Left lung (tissue), 14 donors: ENCODE measurements around the gene PDZD8. TPM values are rescaled to one million over a fixed set of nuclear protein-coding genes. Genes with fewer than 3 reads are reported as not detected.

ENCODE experiments used
- ATAC-seq: fragments of 200-7000 bp; cut with Tn5 transposase; one replicate; pipeline ENCODE4 v1.9.1; 2020; ENCODE audit warnings: moderate library complexity
- DNase-seq, 4 donors: peaks; one replicate each; pipeline ENCODE4 v3.0.0-alpha.2; 2013 to 2020
- H3K27ac ChIP-seq, 2 donors: fragments of 200-600 bp; sonication (generic) in 1 of 2; one replicate each; pipeline versions ENCODE4 v1.5.0 to v1.8.0; 2020 to 2021
- H3K27me3 ChIP-seq, 2 donors: fragments of 200-600 bp; sonication (generic) in 1 of 2; one replicate each; pipeline versions ENCODE4 v1.5.0 to v1.8.0; 2020 to 2021
- H3K36me3 ChIP-seq, 2 donors: fragments of 200-600 bp; sonication (generic) in 1 of 2; one replicate each; pipeline versions ENCODE4 v1.5.0 to v1.8.0; 2020 to 2021
- H3K4me1 ChIP-seq, 2 donors: fragments of 200-600 bp; one replicate each; pipeline ENCODE4 v1.8.0; 2021
- H3K4me3 ChIP-seq, 2 donors: fragments of 200-600 bp; sonication (generic) in 1 of 2; one replicate each; pipeline versions ENCODE4 v1.5.0 to v1.8.0; 2020 to 2021; ENCODE audit warnings: mild to moderate bottlenecking in 1 of 2
- H3K9me3 ChIP-seq, 2 donors: fragments of 200-600 bp; sonication (generic) in 1 of 2; one replicate each; pipeline versions ENCODE4 v1.5.0 to v1.8.0; 2020 to 2021
- CTCF ChIP-seq, 2 donors: fragments of 200-600 bp; sonication (generic) in 1 of 2; IDR thresholded peaks; one replicate each; pipeline versions ENCODE4 v1.5.0 to v1.8.0; 2021; ENCODE audit warnings: antibody characterized with exemption in 2 of 2
- intact Hi-C, 2 donors: fragments of 100-400 bp; cut with DNase I; formaldehyde crosslinking; loops; one replicate each; pipeline versions ENCODE4 v1.11.2 to v1.14.2; 2022
- long read RNA-seq, 12 donors: library from polyadenylated mRNA in 2 of 12; unstranded in 2 of 12; transcript quantifications; one replicate each; pipeline ENCODE4 v2.0.0 and lab custom pipeline, GENCODE V29; 2019 to 2026
- polyA plus RNA-seq, 6 donors: library from polyadenylated mRNA; unstranded; fragments of 120-200 nt; gene quantifications; one replicate each; pipeline ENCODE4 v1.2.1, GENCODE V29; 2013; ENCODE audit not compliant: insufficient read length in 6 of 6
- total RNA-seq, 2 donors: library from RNA; stranded (reverse); fragmentation: NEBNext Ultra II Directional; extraction: Animal tissue kit (Norgen Biotek cat#: 25700); gene quantifications; one replicate each; pipeline ENCODE4 v1.2.1, GENCODE V29; 2021
- donor health status: DM: no; HTN: yes; CAD: no.
- donor health status: DM: no; HTN: no; CAD: no.

PDZD8 gene
- total RNA-seq (10 to 100 TPM; 32.4 to 38.2 TPM), polyA plus RNA-seq (10 to 100 TPM; 24.2 to 35.4 (median 29.4) TPM)
- long read RNA-seq, donor 1, full-length matches to known transcripts = 12 of 24 reads
- long read RNA-seq, donor 1, partial matches to known transcripts = 12 of 24 reads
- long read RNA-seq, donor 1, other reads (novel, unspliced or antisense) = 0 of 24 reads
- long read RNA-seq, donor 2, full-length matches to known transcripts = 8 of 17 reads
- long read RNA-seq, donor 2, partial matches to known transcripts = 9 of 17 reads
- long read RNA-seq, donor 2, other reads (novel, unspliced or antisense) = 0 of 17 reads
- long read RNA-seq, donor 3, full-length matches to known transcripts = 3 of 3 reads
- long read RNA-seq, donor 3, partial matches to known transcripts = 0 of 3 reads
- long read RNA-seq, donor 3, other reads (novel, unspliced or antisense) = 0 of 3 reads
- long read RNA-seq, donor 4, partial matches to known transcripts = 0 of 1 reads
- long read RNA-seq, donor 4, other reads (novel, unspliced or antisense) = 1 of 1 reads
- long read RNA-seq, donor 5, full-length matches to known transcripts = 7 of 7 reads
- long read RNA-seq, donor 5, partial matches to known transcripts = 0 of 7 reads
- long read RNA-seq, donor 5, other reads (novel, unspliced or antisense) = 0 of 7 reads
- long read RNA-seq, donor 6, partial matches to known transcripts = 5 of 5 reads
- long read RNA-seq, donor 6, other reads (novel, unspliced or antisense) = 0 of 5 reads
- long read RNA-seq, donor 7, full-length matches to known transcripts = 1 of 1 reads
- long read RNA-seq, donor 7, partial matches to known transcripts = 0 of 1 reads
- long read RNA-seq, donor 7, other reads (novel, unspliced or antisense) = 0 of 1 reads
- long read RNA-seq, donor 8, full-length matches to known transcripts = 13 of 21 reads
- long read RNA-seq, donor 8, partial matches to known transcripts = 8 of 21 reads
- long read RNA-seq, donor 8, other reads (novel, unspliced or antisense) = 0 of 21 reads
- long read RNA-seq, donor 9 = 0 reads
- long read RNA-seq, donor 10 = 0 reads
- long read RNA-seq, donor 11, full-length matches to known transcripts = 11 of 16 reads
- long read RNA-seq, donor 11, partial matches to known transcripts = 5 of 16 reads
- long read RNA-seq, donor 11, other reads (novel, unspliced or antisense) = 0 of 16 reads
- long read RNA-seq, donor 12, full-length matches to known transcripts = 4 of 15 reads
- long read RNA-seq, donor 12, partial matches to known transcripts = 11 of 15 reads
- long read RNA-seq, donor 12, other reads (novel, unspliced or antisense) = 0 of 15 reads

GRCh38 chr10:117375360-117376178 lies at the start of gene PDZD8:
TSS of gene PDZD8 (minus strand) at chr10:117375440. CDS start at chr10:117375227, 213 bp downstream.
- no peaks in the 10 kb centered on the region for H3K9me3 ChIP-seq
- peak; percentile 96 to 98 (median 97) for DNase-seq
- peak within 1 kb of the TSS; percentile 94 to 95 for H3K4me3 ChIP-seq
- peak; percentile 92 for ATAC-seq
- H3K27me3 ChIP-seq = peaks cover 0 to 3% of the 10 kb centered on the region in 2 donors
- H3K4me1 ChIP-seq = peaks cover 19 to 38% of the 10 kb centered on the region in 2 donors
- H3K27ac ChIP-seq = peak within 1 kb of the TSS; percentile 95 to 98
- no peaks in the 10 kb centered on the region for H3K36me3 ChIP-seq
- TF ChIP-seq CTCF (IDR thresholded peaks at IDR 0.05) = no peak
- intact Hi-C loops = no loop called here

GRCh38 chr10:117424171-117424570 lies 48.9 kb upstream of the PDZD8 start:
- ATAC-seq = no peak
- no peak for TF ChIP-seq CTCF (IDR thresholded peaks at IDR 0.05)
- Histone ChIP-seq H3K27ac (no peak overlapping the region), H3K4me1 (no peaks in the 10 kb centered on the region), H3K4me3 (no peak overlapping the region), H3K27me3 (no peaks in the 10 kb centered on the region), H3K36me3 (no peaks in the 10 kb centered on the region), H3K9me3 (no peaks in the 10 kb centered on the region)
- intact Hi-C loops = no loop called here
- DNase-seq = no peak

GRCh38 chr10:117421985-117422384 lies 46.7 kb upstream of the PDZD8 start:
- DNase-seq (no peak), ATAC-seq (no peak)
- no peaks in the 10 kb centered on the region for H3K27me3 ChIP-seq
- no peaks in the 10 kb centered on the region for H3K4me1 ChIP-seq
- intact Hi-C loops = no loop called here
- no peaks in the 10 kb centered on the region for H3K36me3 ChIP-seq
- no peak for TF ChIP-seq CTCF (IDR thresholded peaks at IDR 0.05)
- no peaks in the 10 kb centered on the region for H3K9me3 ChIP-seq
- no peak overlapping the region for H3K27ac ChIP-seq
- H3K4me3 ChIP-seq = no peak overlapping the region

- Histone ChIP-seq H3K36me3 (no peaks in the 10 kb centered on the region), H3K27me3 (no peaks in the 10 kb centered on the region), H3K9me3 (no peaks in the 10 kb centered on the region), H3K4me1 (no peaks in the 10 kb centered on the region), H3K27ac (no peak overlapping the region), H3K4me3 (no peak overlapping the region)
- DNase-seq (no peak), ATAC-seq (no peak)
- TF ChIP-seq CTCF (IDR thresholded peaks at IDR 0.05) = no peak
- intact Hi-C loops = no loop called here
These were observed 45.5 kb upstream of the PDZD8 start for GRCh38 chr10:117420768-117421167.
